NCI-H69 (cell line): ENCODE measurements around the gene EPM2A.

ENCODE experiments used
- DNase-seq: peaks from one replicate; lab custom pipeline; 2025; lab: John Stamatoyannopoulos, UW

EPM2A gene

DNA sequence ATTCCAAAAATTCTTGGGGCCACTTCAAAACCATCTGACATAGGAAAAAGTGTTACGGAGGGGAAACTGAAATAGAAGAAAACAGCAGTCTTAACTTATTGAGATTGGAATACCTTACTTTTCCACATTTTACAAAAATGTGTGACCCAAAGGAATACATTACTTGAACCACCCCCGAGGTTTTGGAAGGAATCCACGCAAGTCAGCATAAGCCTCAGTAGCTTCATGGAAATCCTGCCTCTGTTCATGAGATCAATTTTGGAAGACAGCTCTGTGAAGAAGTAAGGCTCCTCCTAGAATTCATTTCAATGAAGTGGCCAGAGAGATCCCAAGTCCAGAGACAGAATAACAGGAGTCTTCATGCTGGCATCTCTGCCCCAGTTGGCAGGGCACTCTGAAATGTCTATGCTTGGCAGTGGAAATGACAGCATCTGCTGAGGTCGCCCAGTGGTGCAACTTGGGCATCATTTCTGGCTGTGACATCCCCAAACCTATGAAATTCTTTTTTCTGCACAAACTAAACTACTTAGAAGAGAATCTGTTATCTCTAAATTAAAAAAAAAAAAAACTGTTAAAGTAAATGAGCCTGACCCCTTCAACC, 132.5 kb downstream of the EPM2A start:
- DNase-seq = no peak

DNA sequence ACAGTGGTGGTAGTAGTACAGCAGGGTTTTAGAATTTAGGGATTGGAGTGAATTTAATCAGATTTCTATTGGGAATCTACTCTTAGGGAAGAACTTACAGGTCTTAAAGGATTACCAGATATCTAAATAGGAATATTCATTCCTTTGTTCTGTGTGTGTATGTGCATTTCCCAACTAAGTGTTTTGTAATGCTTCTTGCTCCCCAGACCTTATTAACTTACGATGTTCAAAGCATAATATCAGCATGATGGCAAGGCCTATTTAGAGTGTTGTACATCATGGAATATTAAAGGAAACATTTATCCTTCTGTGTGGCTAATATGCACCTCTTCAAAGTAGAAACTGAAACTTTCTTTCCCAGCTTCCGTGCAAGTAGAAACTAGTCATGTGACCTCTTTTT, 133.9 kb downstream of the EPM2A start:
- DNase-seq = no peak

DNA sequence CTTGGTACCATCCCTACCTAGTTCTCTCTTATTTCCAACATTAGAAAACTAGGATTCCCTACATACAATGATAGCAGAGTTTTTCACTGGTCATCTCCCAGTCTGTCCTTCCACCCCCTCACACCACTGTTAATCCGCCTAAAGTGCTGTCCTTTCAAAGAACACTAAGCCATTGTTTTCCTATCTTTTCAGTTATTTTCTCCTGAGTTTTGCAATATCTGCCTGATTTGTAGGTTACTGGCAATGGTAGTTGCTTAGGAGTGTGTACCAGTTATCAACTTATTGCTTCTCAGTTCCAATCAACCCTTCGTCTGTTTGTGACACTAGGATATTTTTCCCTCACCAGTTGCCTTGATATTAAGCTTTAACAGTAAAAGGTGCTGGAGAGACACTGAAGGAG, 135.0 kb downstream of the EPM2A start:
- no peak for DNase-seq

DNA sequence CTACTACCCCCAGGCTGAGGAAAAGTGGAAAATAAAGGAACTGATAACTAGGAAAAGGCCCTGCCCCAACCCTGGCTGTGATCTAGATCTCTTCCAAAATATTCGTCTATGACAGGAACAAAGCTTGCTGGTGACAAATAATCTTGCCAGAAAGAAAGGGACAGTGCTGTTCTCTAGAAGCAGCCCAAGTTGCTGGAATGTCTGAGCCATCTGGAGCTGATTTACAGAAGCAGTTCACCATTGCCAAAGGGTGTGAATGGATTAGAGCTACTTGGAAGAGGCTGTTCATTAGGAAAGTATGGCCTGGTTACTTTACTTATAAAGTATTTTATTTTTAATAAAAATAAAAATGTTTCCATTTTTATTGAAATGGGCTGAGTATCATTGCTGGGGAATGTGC, 146.3 kb downstream of the EPM2A start:
- DNase-seq = peak; percentile 11

DNA sequence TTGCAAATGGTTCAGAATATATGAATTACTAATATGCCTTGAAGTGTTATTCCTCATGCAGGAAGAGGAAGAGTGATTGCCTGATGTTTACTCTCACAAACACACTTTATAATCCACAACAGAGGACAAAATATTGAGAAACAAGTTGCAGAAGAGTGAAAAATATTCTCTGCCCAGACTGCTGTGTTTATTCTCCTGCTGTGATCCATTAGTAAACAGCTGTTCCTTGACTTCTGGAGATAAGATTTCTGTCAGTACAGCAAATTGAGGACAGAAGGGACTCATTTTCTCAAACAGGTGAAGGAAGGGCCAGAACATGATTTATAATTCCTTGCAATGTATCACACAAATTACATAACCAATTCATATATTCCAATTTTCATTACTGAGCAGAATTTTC, 148.0 kb downstream of the EPM2A start:
- DNase-seq = peak; percentile 81

DNA sequence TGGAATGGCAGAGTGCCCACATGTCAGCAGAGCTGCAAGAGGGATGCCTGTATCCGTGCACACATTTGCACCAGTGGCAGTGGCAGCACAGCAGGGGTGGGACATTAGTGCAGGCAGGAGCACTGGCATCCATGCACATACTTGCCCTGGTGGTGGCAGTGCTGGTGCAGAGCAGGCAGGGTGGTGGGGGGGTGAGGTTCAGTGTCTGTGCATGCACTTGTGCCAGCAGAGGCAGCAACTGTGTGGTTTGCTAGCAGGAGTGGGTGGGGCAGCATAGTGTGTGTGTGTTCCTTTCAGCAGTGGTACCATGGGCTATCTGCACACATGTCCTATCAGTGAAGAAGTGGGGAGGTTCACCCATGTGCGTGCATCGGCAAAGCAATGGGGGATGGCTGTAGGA, 151.6 kb downstream of the EPM2A start:
- DNase-seq = no peak
